GM12875 (cell line): ENCODE results near the gene BET1.

Experiments
- H3K4me3 ChIP-seq: one replicate; pipeline ENCODE4 v1.5.1; 2011; ENCODE audit warnings: low read depth, low read length, control low read depth
- CTCF ChIP-seq: IDR thresholded peaks from 2 replicates; pipeline ENCODE4 v1.5.1; 2011; ENCODE audit warnings: low read depth, mild to moderate bottlenecking, control low read depth, inconsistent platforms, low read length, moderate library complexity, borderline replicate concordance; ENCODE audit not compliant: insufficient read depth

The BET1 gene

GRCh38 chr7:93960986-93961385 lies 43.2 kb downstream of the BET1 start:
- no peak overlapping the region for H3K4me3 ChIP-seq

GRCh38 chr7:93958651-93959050 lies 45.5 kb downstream of the BET1 start:
- no peak overlapping the region for H3K4me3 ChIP-seq
- TF ChIP-seq CTCF: no peak

More at GRCh38 chr7:93960986-93961385, 43.2 kb downstream of the BET1 start:
- TF ChIP-seq CTCF: no peak

GRCh38 chr7:93958216-93958615 lies 45.9 kb downstream of the BET1 start:
- H3K4me3 ChIP-seq: no peak overlapping the region
- TF ChIP-seq CTCF: no peak

GRCh38 chr7:93957767-93958166 lies 46.4 kb downstream of the BET1 start:
- no peak for TF ChIP-seq CTCF

DNA sequence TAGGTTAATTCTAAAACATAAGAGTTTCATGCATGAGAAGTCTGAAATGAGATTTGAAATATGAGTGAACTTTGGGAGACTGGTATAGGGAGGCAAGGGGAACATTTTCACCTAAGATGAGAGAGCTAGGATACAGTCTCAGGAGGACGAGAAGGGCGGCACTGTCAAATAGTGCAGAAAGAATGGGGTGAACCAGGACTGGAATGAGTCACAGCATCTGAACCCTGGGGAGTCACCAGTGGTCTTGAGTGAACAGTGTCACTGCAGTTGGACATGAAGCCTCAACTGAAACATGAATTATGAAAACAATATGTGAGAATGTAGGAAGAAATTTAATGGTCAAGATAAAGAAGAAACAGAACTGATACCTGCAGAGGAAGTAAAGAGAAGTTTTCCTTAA lies 48.9 kb downstream of the BET1 start:
- no peak overlapping the region for H3K4me3 ChIP-seq
- TF ChIP-seq CTCF: no peak

More at GRCh38 chr7:93957767-93958166, 46.4 kb downstream of the BET1 start:
- H3K4me3 ChIP-seq: no peak overlapping the region

DNA sequence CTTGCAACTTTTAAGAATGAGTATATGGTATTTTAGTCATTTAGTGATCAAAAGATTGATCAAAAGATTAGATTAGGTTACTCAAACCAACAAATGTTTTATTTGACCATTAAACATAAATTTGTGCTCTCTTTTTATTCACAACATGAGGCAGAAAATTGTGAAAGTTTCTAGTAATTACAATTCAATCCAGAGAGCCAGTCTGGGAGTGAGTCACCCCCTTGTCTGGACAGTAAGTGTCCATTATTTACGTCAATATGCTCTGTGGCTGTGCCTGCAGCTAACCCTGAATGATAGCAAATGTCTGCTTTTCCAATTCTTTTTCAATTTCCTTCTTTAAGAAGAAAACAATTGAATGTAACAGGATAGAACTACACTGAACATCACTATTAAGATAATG lies 54.7 kb downstream of the BET1 start:
- no peak for TF ChIP-seq CTCF

GRCh38 chr7:93948873-93949272 lies 55.3 kb downstream of the BET1 start:
- H3K4me3 ChIP-seq: no peak overlapping the region
- TF ChIP-seq CTCF: no peak

More for the DNA sequence above, 54.7 kb downstream of the BET1 start:
- H3K4me3 ChIP-seq: no peak overlapping the region
